Nephron progenitor cell (in vitro differentiated cells): ENCODE results near the gene TXNRD1.

ENCODE experiments used
- DNase-seq: peaks from one replicate; pipeline ENCODE4 v3.0.0; 2021
- H3K27ac Mint-ChIP-seq: 2 replicates; pipeline ENCODE4 v1.8.0; 2021; ENCODE audit warnings: mild to moderate bottlenecking, moderate library complexity, mixed read lengths
- H3K27me3 Mint-ChIP-seq: 2 replicates; pipeline ENCODE4 v1.8.0; 2021; ENCODE audit warnings: mild to moderate bottlenecking, low read depth, mixed read lengths; ENCODE audit not compliant: poor library complexity
- H3K36me3 Mint-ChIP-seq: 2 replicates; pipeline ENCODE4 v1.8.0; 2021; ENCODE audit warnings: low read depth, mixed read lengths
- H3K4me1 Mint-ChIP-seq: 2 replicates; pipeline ENCODE4 v1.8.0; 2021; ENCODE audit warnings: mixed read lengths
- H3K4me3 Mint-ChIP-seq: 2 replicates; pipeline ENCODE4 v1.8.0; 2021; ENCODE audit warnings: mild to moderate bottlenecking, moderate library complexity, mixed read lengths
- H3K9me3 Mint-ChIP-seq: 2 replicates; pipeline ENCODE4 v1.8.0; 2021; ENCODE audit warnings: mild to moderate bottlenecking, moderate library complexity, mixed read lengths
- CTCF ChIP-seq: fragments of 200-600 bp; sonication (generic); IDR thresholded peaks from 2 replicates; pipeline ENCODE4 v1.5.0; 2021; ENCODE audit warnings: antibody characterized with exemption

Gene TXNRD1

GRCh38 chr12:104351057-104351983 lies 135.7 kb downstream of the TXNRD1 start:
- H3K27me3 Mint-ChIP-seq, result peaks cover 2% of the 10 kb centered on the region
- H3K36me3 Mint-ChIP-seq, result peaks cover 49% of the 10 kb centered on the region
- H3K4me1 Mint-ChIP-seq, result no peaks in the 10 kb centered on the region
- no peak for DNase-seq
- H3K27ac Mint-ChIP-seq, result peak overlapping the region; percentile 36
- H3K4me3 Mint-ChIP-seq, result no peak overlapping the region
- TF ChIP-seq CTCF, result no peak
- H3K9me3 Mint-ChIP-seq, result no peaks in the 10 kb centered on the region

- DNase-seq, result no peak
- Mint-ChIP-seq H3K36me3 (peaks cover 43% of the 10 kb centered on the region), H3K27ac (no peak overlapping the region), H3K27me3 (peaks cover 3% of the 10 kb centered on the region), H3K4me1 (no peaks in the 10 kb centered on the region), H3K9me3 (no peaks in the 10 kb centered on the region), H3K4me3 (no peak overlapping the region)
- no peak for TF ChIP-seq CTCF
Observed at GRCh38 chr12:104352106-104352713, 136.6 kb downstream of the TXNRD1 start.

GRCh38 chr12:104353012-104353981 lies 137.7 kb downstream of the TXNRD1 start:
- Mint-ChIP-seq H3K27ac (peak overlapping the region; percentile 17), H3K36me3 (peaks cover 32% of the 10 kb centered on the region), H3K4me1 (no peaks in the 10 kb centered on the region), H3K27me3 (peaks cover 3% of the 10 kb centered on the region), H3K4me3 (no peak overlapping the region), H3K9me3 (no peaks in the 10 kb centered on the region)
- DNase-seq, result no peak
- no peak for TF ChIP-seq CTCF

GRCh38 chr12:104354167-104354867 lies 138.7 kb downstream of the TXNRD1 start:
- H3K27ac Mint-ChIP-seq, result peak overlapping the region; percentile 9
- no peak for DNase-seq
- H3K27me3 Mint-ChIP-seq, result peaks cover 3% of the 10 kb centered on the region
- peaks cover 2% of the 10 kb centered on the region for H3K9me3 Mint-ChIP-seq
- H3K4me3 Mint-ChIP-seq, result no peak overlapping the region
- TF ChIP-seq CTCF, result no peak
- H3K36me3 Mint-ChIP-seq, result peaks cover 23% of the 10 kb centered on the region
- H3K4me1 Mint-ChIP-seq, result no peaks in the 10 kb centered on the region

GRCh38 chr12:104354868-104355570 lies 139.4 kb downstream of the TXNRD1 start:
- H3K9me3 Mint-ChIP-seq, result peaks cover 4% of the 10 kb centered on the region

More at GRCh38 chr12:104354868-104355570, 139.4 kb downstream of the TXNRD1 start:
- H3K4me1 Mint-ChIP-seq, result no peaks in the 10 kb centered on the region
- H3K27me3 Mint-ChIP-seq, result peaks cover 3% of the 10 kb centered on the region
- H3K27ac Mint-ChIP-seq, result peak overlapping the region; percentile 9
- no peak for DNase-seq
- no peak overlapping the region for H3K4me3 Mint-ChIP-seq
- H3K36me3 Mint-ChIP-seq, result peaks cover 23% of the 10 kb centered on the region
- no peak for TF ChIP-seq CTCF
